ENCODE data around the gene POMT2.

GRCh38 chr14:77340389-77340788 is 19.7 kb upstream of the POMT2 start:
- no peak for TF ChIP-seq POLR2A (IDR thresholded peaks at IDR 0.05; ENCODE audit: extremely low read depth, insufficient read length)
- no peak for TF ChIP-seq CTCF (IDR thresholded peaks at IDR 0.05; ENCODE audit: low read depth, low read length)
